Fibroblast of pulmonary artery (primary cell): Measurements from ENCODE around the gene RGP1.

Source experiments
- DNase-seq: peaks from one replicate; pipeline ENCODE4 v3.0.0-alpha.2; 2010; ENCODE audit warnings: low read depth
- H3K4me3 ChIP-seq: replicated peaks from 2 replicates; pipeline ENCODE4 v1.5.1; 2011; ENCODE audit warnings: low read depth, mild to moderate bottlenecking, control low read depth, low read length, moderate library complexity
- CTCF ChIP-seq: IDR thresholded peaks from 2 replicates; pipeline ENCODE4 v1.5.1; 2011; ENCODE audit warnings: mild to moderate bottlenecking, control low read depth, low read length, inconsistent platforms; ENCODE audit errors: missing control alignments

Gene RGP1

GRCh38 chr9:35734096-35734495, 15.0 kb upstream of the RGP1 start:
- no peak for TF ChIP-seq CTCF
- DNase-seq = no peak
- no peak overlapping the region for H3K4me3 ChIP-seq

DNA sequence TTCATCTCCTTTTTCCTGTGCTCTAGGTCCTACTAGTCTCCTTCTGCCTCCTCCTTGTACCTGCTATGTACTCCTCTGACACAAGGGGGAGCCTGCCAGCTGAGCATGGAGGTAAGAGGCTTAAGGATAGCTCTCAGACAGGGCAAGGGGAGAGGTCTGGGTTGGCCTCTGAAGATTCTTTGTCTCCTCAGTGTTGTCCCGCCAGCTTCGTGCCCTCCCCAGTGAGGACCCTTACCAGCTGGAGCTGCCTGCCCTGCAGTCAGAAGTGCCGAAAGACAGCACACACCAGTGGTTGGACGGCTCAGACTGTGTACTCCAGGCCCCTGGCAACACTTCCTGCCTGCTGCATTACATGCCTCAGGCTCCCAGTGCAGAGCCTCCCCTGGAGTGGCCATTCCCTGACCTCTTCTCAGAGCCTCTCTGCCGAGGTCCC, 12.9 kb upstream of the RGP1 start:
- H3K4me3 ChIP-seq = no peak overlapping the region
- TF ChIP-seq CTCF = peak; percentile 99
- DNase-seq = peak; percentile 88

GRCh38 chr9:35737143-35737542, 11.9 kb upstream of the RGP1 start:
- TF ChIP-seq CTCF = no peak
- no peak for DNase-seq
- no peak overlapping the region for H3K4me3 ChIP-seq

GRCh38 chr9:35738186-35738585, 10.9 kb upstream of the RGP1 start:
- H3K4me3 ChIP-seq = no peak overlapping the region
- no peak for TF ChIP-seq CTCF
- no peak for DNase-seq

GRCh38 chr9:35738924-35739323, 10.2 kb upstream of the RGP1 start:
- DNase-seq = no peak
- no peak for TF ChIP-seq CTCF
- H3K4me3 ChIP-seq = no peak overlapping the region

- no peak for TF ChIP-seq CTCF
- no peak for DNase-seq
- no peak overlapping the region for H3K4me3 ChIP-seq
Observed at GRCh38 chr9:35740243-35740642, 8.8 kb upstream of the RGP1 start.

DNA sequence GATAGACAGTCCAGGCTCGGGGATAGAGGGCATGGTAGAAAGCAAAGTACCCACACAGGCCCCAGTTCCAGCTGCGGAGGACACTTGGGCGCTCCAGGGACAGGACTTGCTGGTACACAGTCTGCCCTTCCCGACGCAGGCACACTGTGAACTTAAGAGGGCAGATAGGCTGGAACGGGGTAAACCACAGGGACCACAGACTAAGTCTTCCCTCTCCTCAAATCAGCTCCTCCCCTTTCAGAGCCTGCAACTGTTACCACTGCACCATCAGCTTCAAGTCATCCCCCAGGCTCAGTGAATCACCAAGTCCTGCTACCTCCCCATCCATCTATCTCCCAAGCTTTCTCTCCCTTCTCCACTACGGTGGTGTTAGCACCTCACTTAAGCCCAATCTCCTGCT, 7.3 kb upstream of the RGP1 start:
- no peak overlapping the region for H3K4me3 ChIP-seq
- DNase-seq = no peak
- no peak for TF ChIP-seq CTCF
